Gastroesophageal sphincter (tissue), 3 donors: ENCODE measurements around the gene NLRX1.

Experiments used
- EP300 ChIP-seq: sonication (generic); formaldehyde crosslinking; IDR thresholded peaks from one replicate; pipeline ENCODE4 v1.6.1; 2017; ENCODE audit warnings: antibody characterized with exemption, mild to moderate bottlenecking
- POLR2AphosphoS5 ChIP-seq: sonication (generic); formaldehyde crosslinking; IDR thresholded peaks from one replicate; pipeline ENCODE4 v1.6.1; 2017; ENCODE audit warnings: antibody characterized with exemption
- TF ChIP-seq, protein P1 (sequence below), 4 experiments: fragments of 200-600 bp in 2 of 4; fragments of 450-650 bp in 2 of 4; sonication (generic) in 1 of 4; IDR thresholded peaks; one replicate each; pipeline ENCODE4 v1.5.1; 2017 to 2019; ENCODE audit warnings: antibody characterized with exemption in 4 of 4, mild to moderate bottlenecking in 2 of 4, moderate library complexity in 2 of 4

DNA sequence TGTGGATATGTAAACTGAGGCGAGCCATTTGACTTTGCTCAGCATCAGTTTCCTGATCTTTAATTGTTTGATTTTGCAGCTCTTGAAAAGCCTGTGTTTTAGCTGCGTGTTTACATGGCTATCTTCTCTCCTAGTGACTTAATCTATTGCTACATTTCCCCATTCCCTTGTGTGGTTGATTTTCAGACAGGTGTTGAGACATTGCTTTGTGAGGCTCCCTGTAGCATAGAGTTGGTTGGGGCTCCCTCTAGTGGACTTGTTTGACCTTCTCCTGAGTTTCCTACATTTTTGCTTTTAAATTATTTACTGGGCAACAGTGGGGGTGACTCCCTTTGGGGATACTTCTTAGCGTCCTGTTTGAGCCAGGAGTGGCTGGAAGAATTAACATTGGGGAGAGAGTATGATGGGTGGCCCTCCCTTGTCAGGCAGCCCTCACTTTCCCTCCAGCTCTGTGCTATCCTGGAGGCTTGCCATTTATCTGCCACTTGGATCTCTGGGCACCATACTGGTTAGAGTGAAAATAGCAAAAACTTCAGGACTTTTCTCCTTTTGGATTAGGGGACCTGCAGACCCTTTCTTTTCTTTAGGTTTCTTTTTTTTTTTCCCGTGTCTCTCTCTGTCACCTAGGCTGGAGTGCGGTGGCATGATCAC is 28.4 kb downstream of the NLRX1 start:
- TF ChIP-seq, protein P1, sequence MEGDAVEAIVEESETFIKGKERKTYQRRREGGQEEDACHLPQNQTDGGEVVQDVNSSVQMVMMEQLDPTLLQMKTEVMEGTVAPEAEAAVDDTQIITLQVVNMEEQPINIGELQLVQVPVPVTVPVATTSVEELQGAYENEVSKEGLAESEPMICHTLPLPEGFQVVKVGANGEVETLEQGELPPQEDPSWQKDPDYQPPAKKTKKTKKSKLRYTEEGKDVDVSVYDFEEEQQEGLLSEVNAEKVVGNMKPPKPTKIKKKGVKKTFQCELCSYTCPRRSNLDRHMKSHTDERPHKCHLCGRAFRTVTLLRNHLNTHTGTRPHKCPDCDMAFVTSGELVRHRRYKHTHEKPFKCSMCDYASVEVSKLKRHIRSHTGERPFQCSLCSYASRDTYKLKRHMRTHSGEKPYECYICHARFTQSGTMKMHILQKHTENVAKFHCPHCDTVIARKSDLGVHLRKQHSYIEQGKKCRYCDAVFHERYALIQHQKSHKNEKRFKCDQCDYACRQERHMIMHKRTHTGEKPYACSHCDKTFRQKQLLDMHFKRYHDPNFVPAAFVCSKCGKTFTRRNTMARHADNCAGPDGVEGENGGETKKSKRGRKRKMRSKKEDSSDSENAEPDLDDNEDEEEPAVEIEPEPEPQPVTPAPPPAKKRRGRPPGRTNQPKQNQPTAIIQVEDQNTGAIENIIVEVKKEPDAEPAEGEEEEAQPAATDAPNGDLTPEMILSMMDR (IDR thresholded peaks at IDR 0.05): peak in 3 of 4 experiments; percentile 65 to 81 (median 74)
- no peak for TF ChIP-seq POLR2AphosphoS5
- no peak for TF ChIP-seq EP300
